ENCODE data around the gene ATP5F1C. TPM values are rescaled to one million over a fixed set of nuclear protein-coding genes. Genes with fewer than 3 reads are reported as not detected.
"Not testable (repeated sequence)": the region's sequence is repeated elsewhere in the genome, so short reads cannot be mapped to it uniquely, and the experiment has no call there.

Gene ATP5F1C
- total RNA-seq, 3 donors from 2014 or later, result 224 to 245 (median 224) TPM

- H3K4me1 ChIP-seq, result no peaks in the 10 kb centered on the region
- TF ChIP-seq POLR2A (IDR thresholded peaks at IDR 0.05), result no peak
- TF ChIP-seq POLR2AphosphoS5 (IDR thresholded peaks at IDR 0.05), result no peak
- no peak for TF ChIP-seq CTCF (IDR thresholded peaks at IDR 0.05)
- intact Hi-C loops (cut with DNase I; ENCODE audit: low total_unique reads), result no loop called here
- no peak overlapping the region for H3K27ac ChIP-seq
- H3K36me3 ChIP-seq, result no peaks in the 10 kb centered on the region
- H3K27me3 ChIP-seq, result no peaks in the 10 kb centered on the region
- no peaks in the 10 kb centered on the region for H3K9me3 ChIP-seq
- no peak for DNase-seq (ENCODE audit: low spot score in 2 of 2)
- no peak overlapping the region for H3K4me3 ChIP-seq
Observed at GRCh38 chr10:7767209-7767608, 20.8 kb upstream of the ATP5F1C start.

GRCh38 chr10:7768417-7768816 lies 19.6 kb upstream of the ATP5F1C start:
- no peak overlapping the region for H3K4me3 ChIP-seq
- H3K4me1 ChIP-seq, result no peaks in the 10 kb centered on the region
- no peaks in the 10 kb centered on the region for H3K9me3 ChIP-seq
- DNase-seq (ENCODE audit: low spot score in 2 of 2), result no peak
- no peaks in the 10 kb centered on the region for H3K36me3 ChIP-seq
- H3K27ac ChIP-seq, result no peak overlapping the region
- intact Hi-C loops (cut with DNase I; ENCODE audit: low total_unique reads), result no loop called here
- TF ChIP-seq POLR2A (IDR thresholded peaks at IDR 0.05) (no peak), CTCF (IDR thresholded peaks at IDR 0.05) (no peak), POLR2AphosphoS5 (IDR thresholded peaks at IDR 0.05) (no peak)
- no peaks in the 10 kb centered on the region for H3K27me3 ChIP-seq

- H3K36me3 ChIP-seq, result no peaks in the 10 kb centered on the region
- no peak for TF ChIP-seq POLR2A (IDR thresholded peaks at IDR 0.05)
- no peak for TF ChIP-seq POLR2AphosphoS5 (IDR thresholded peaks at IDR 0.05)
- TF ChIP-seq CTCF (IDR thresholded peaks at IDR 0.05), result no peak
- no peaks in the 10 kb centered on the region for H3K4me1 ChIP-seq
- peak; percentile 47 to 83 for DNase-seq (ENCODE audit: low spot score in 2 of 2)
- H3K9me3 ChIP-seq, result no peaks in the 10 kb centered on the region
- H3K4me3 ChIP-seq, result no peak overlapping the region
- no peaks in the 10 kb centered on the region for H3K27me3 ChIP-seq
- intact Hi-C loops (cut with DNase I; ENCODE audit: low total_unique reads), result loop anchor here (2.0 kb wide), 1 partner anchor 77 kb away; no protein-coding TSS in a partner anchor
- H3K27ac ChIP-seq, result no peak overlapping the region
Observed at GRCh38 chr10:7773845-7774801, 13.9 kb upstream of the ATP5F1C start.

- intact Hi-C loops (cut with DNase I; ENCODE audit: low total_unique reads), result no loop called here
- no peak for TF ChIP-seq CTCF (IDR thresholded peaks at IDR 0.05)
- TF ChIP-seq POLR2A (IDR thresholded peaks at IDR 0.05), result no peak
- TF ChIP-seq POLR2AphosphoS5 (IDR thresholded peaks at IDR 0.05), result no peak
- no peak for DNase-seq (ENCODE audit: low spot score in 2 of 2)
- Histone ChIP-seq H3K4me3 (no peak overlapping the region), H3K27me3 (no peaks in the 10 kb centered on the region), H3K9me3 (no peaks in the 10 kb centered on the region), H3K27ac (no peak overlapping the region), H3K4me1 (no peaks in the 10 kb centered on the region), H3K36me3 (no peaks in the 10 kb centered on the region)
Observed at GRCh38 chr10:7776777-7777176, 11.2 kb upstream of the ATP5F1C start.

- DNase-seq (ENCODE audit: low spot score in 2 of 2); H3K27me3 ChIP-seq; H3K27ac ChIP-seq; H3K36me3 ChIP-seq; H3K4me1 ChIP-seq; H3K4me3 ChIP-seq; intact Hi-C loops (cut with DNase I; ENCODE audit: low total_unique reads); H3K9me3 ChIP-seq: not testable (repeated sequence)
Observed at GRCh38 chr10:7782194-7782593, 5.8 kb upstream of the ATP5F1C start.

Data from breast epithelium (tissue), 4 donors.